Suprapubic skin (tissue), 3 donors: Measurements from ENCODE around the gene RPL5.

Experiments
- POLR2AphosphoS5 ChIP-seq, 3 donors: sonication (generic); formaldehyde crosslinking; IDR thresholded peaks; one replicate each; pipeline ENCODE4 v1.6.1; 2017; ENCODE audit warnings: antibody characterized with exemption in 3 of 3
- TF ChIP-seq, protein P1 (sequence below), 2 donors: fragments of 200-600 bp in 1 of 2; fragments of 450-650 bp in 1 of 2; sonication (generic) in 1 of 2; IDR thresholded peaks; one replicate each; pipeline ENCODE4 v1.5.1; 2016 to 2019; ENCODE audit warnings: antibody characterized with exemption in 2 of 2, mild to moderate bottlenecking in 1 of 2, moderate library complexity in 1 of 2

DNA sequence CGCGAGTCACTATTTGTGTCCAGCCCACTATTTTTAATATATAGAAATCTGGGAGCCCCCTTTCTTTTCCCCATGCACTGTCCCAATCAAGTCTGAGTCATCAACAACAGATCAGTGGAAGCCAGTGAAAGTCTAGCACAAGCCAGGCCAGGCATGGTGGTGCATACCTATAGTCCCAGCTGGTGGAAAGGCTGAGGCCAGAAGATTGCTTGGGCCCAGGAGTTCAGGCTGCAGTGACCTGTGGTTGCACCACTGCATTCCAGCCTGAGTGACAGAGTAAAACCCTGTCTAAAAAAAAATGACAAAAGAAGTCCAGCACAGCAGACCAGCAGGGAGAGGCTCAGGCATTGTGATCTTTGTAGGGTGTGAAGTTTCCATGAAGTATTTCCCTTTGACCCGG lies 9.0 kb upstream of the RPL5 start:
- TF ChIP-seq, protein P1, sequence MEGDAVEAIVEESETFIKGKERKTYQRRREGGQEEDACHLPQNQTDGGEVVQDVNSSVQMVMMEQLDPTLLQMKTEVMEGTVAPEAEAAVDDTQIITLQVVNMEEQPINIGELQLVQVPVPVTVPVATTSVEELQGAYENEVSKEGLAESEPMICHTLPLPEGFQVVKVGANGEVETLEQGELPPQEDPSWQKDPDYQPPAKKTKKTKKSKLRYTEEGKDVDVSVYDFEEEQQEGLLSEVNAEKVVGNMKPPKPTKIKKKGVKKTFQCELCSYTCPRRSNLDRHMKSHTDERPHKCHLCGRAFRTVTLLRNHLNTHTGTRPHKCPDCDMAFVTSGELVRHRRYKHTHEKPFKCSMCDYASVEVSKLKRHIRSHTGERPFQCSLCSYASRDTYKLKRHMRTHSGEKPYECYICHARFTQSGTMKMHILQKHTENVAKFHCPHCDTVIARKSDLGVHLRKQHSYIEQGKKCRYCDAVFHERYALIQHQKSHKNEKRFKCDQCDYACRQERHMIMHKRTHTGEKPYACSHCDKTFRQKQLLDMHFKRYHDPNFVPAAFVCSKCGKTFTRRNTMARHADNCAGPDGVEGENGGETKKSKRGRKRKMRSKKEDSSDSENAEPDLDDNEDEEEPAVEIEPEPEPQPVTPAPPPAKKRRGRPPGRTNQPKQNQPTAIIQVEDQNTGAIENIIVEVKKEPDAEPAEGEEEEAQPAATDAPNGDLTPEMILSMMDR (IDR thresholded peaks at IDR 0.05), result no peak
- TF ChIP-seq POLR2AphosphoS5 (IDR thresholded peaks at IDR 0.05), result no peak
